Measurements from ENCODE around the gene NEUROG1.
A peak's percentile ranks its signal among the peaks of the same experiment; 100 is the strongest.

NEUROG1 gene

GRCh38 chr5:135493406-135494180 lies 42.2 kb downstream of the NEUROG1 start:
- peak; percentile 91 for DNase-seq (ENCODE audit: low spot score)

GRCh38 chr5:135492319-135492626 lies 43.5 kb downstream of the NEUROG1 start:
- no peak for DNase-seq (ENCODE audit: low spot score)

GRCh38 chr5:135491552-135492318 lies 44.0 kb downstream of the NEUROG1 start:
- DNase-seq (ENCODE audit: low spot score), result no peak

GRCh38 chr5:135491038-135491551 lies 44.7 kb downstream of the NEUROG1 start:
- DNase-seq (ENCODE audit: low spot score), result no peak

- no peak for DNase-seq (ENCODE audit: low spot score)
Measured at GRCh38 chr5:135490245-135491037, 45.3 kb downstream of the NEUROG1 start.

- DNase-seq (ENCODE audit: low spot score), result no peak
Measured at GRCh38 chr5:135489466-135490244, 46.1 kb downstream of the NEUROG1 start.

- DNase-seq (ENCODE audit: low spot score), result peak; percentile 85
Measured at GRCh38 chr5:135488727-135489465, 46.9 kb downstream of the NEUROG1 start.

- DNase-seq (ENCODE audit: low spot score), result no peak
Measured at GRCh38 chr5:135487839-135488514, 47.8 kb downstream of the NEUROG1 start.

GRCh38 chr5:135487037-135487395 lies 48.7 kb downstream of the NEUROG1 start:
- DNase-seq (ENCODE audit: low spot score), result no peak

- DNase-seq (ENCODE audit: low spot score), result no peak
Measured at GRCh38 chr5:135486131-135487036, 49.4 kb downstream of the NEUROG1 start.

GRCh38 chr5:135484674-135485086 lies 51.1 kb downstream of the NEUROG1 start:
- DNase-seq (ENCODE audit: low spot score), result no peak

All from AG08395 (cell line).